H1 (cell line): ENCODE results near the gene STK16. TPM values are rescaled to one million over a fixed set of nuclear protein-coding genes. Genes with fewer than 3 reads are reported as not detected.
A peak's percentile ranks its signal among the peaks of the same experiment; 100 is the strongest.

Experiments used
- ASH2L ChIP-seq: fragments of 200-600, 300-600 bp; sonication (generic); IDR thresholded peaks from one replicate; pipeline ENCODE4 v1.7.1; 2017; ENCODE audit warnings: low read length
- BACH1 ChIP-seq: IDR thresholded peaks from 2 replicates; pipeline ENCODE4 v1.6.1; 2012; ENCODE audit warnings: low read length, improper control_type of control experiment
- BCL11A ChIP-seq, 2 experiments: IDR thresholded peaks; one replicate each; pipeline ENCODE4 v1.6.1; 2011; ENCODE audit warnings: low read depth in 2 of 2, low read length in 2 of 2, mild to moderate bottlenecking in 2 of 2
- CEBPB ChIP-seq: IDR thresholded peaks from 2 replicates; pipeline ENCODE4 v1.6.1; 2012; ENCODE audit warnings: low read depth, low read length
- CHD2 ChIP-seq: IDR thresholded peaks from 2 replicates; pipeline ENCODE4 v1.6.1; 2012; ENCODE audit warnings: low read length, improper control_type of control experiment
- CREB1 ChIP-seq: IDR thresholded peaks from 2 replicates; pipeline ENCODE4 v1.6.1; 2012; ENCODE audit warnings: inconsistent platforms
- E2F6 ChIP-seq: IDR thresholded peaks from 2 replicates; pipeline ENCODE4 v1.6.1; 2012; ENCODE audit warnings: inconsistent platforms
- EGR1 ChIP-seq: IDR thresholded peaks from 2 replicates; pipeline ENCODE4 v1.6.1; 2011; ENCODE audit warnings: low read depth, low read length, borderline replicate concordance
- EZH2 ChIP-seq: fragments of 200-600 bp; sonication (generic); IDR thresholded peaks from 2 replicates; pipeline ENCODE4 v1.7.1; 2012; ENCODE audit warnings: low read depth, mild to moderate bottlenecking, moderate library complexity, low read length, inconsistent platforms; ENCODE audit not compliant: severe bottlenecking
- GTF2F1 ChIP-seq: IDR thresholded peaks from 2 replicates; pipeline ENCODE4 v1.6.1; 2012; ENCODE audit warnings: low read depth, low read length, improper control_type of control experiment, borderline replicate concordance
- MAFK ChIP-seq: IDR thresholded peaks from 2 replicates; pipeline ENCODE4 v1.6.1; 2012; ENCODE audit warnings: low read depth, mild to moderate bottlenecking, improper control_type of control experiment, low read length
- PHF8 ChIP-seq: fragments of 200-600 bp; sonication (generic); conservative IDR thresholded peaks from 2 replicates; pipeline ENCODE4 v1.7.1; 2012; ENCODE audit warnings: low read depth, mild to moderate bottlenecking, inconsistent platforms, low read length, moderate library complexity
- POLR2A ChIP-seq, 2 experiments: IDR thresholded peaks; 1 replicate in 1 of 2; 2 replicates in 1 of 2; pipeline ENCODE4 v1.6.1; 2011; ENCODE audit warnings: low read depth in 2 of 2, low read length in 2 of 2, mild to moderate bottlenecking in 2 of 2; ENCODE audit errors: control extremely low read depth in 1 of 2
- POLR2AphosphoS5 ChIP-seq: IDR thresholded peaks from 2 replicates; pipeline ENCODE4 v1.6.1; 2011; ENCODE audit warnings: low read depth, low read length
- RFX5 ChIP-seq: IDR thresholded peaks from 2 replicates; pipeline ENCODE4 v1.6.1; 2011; ENCODE audit warnings: low read depth, low read length, improper control_type of control experiment, borderline replicate concordance
- RNF2 ChIP-seq: fragments of 200-900, 300-1000 bp; sonication (generic); IDR thresholded peaks from 2 replicates; pipeline ENCODE4 v1.7.1; 2016; ENCODE audit warnings: borderline replicate concordance, low read depth, mild to moderate bottlenecking, antibody characterized with exemption, low read length; ENCODE audit not compliant: poor library complexity, severe bottlenecking; ENCODE audit errors: missing control alignments
- RXRA ChIP-seq: IDR thresholded peaks from 2 replicates; pipeline ENCODE4 v1.6.1; 2011; ENCODE audit warnings: low read depth, mild to moderate bottlenecking, low read length, moderate library complexity; ENCODE audit not compliant: insufficient read depth
- SAP30 ChIP-seq: fragments of 300-600 bp; sonication (generic); IDR thresholded peaks from 2 replicates; pipeline ENCODE4 v1.7.1; 2012; ENCODE audit warnings: low read length, moderate library complexity, mild to moderate bottlenecking, inconsistent platforms; ENCODE audit not compliant: insufficient read depth, insufficient replicate concordance
- SIN3A ChIP-seq, 2 experiments: IDR thresholded peaks in 1 of 2; conservative IDR thresholded peaks in 1 of 2; 2 replicates each; pipeline ENCODE4 v1.6.1; 2011 to 2012; ENCODE audit warnings: low read length in 2 of 2, improper control_type of control experiment in 1 of 2, low read depth in 1 of 2, mild to moderate bottlenecking in 1 of 2
- SP1 ChIP-seq: IDR thresholded peaks from 2 replicates; pipeline ENCODE4 v1.6.1; 2011; ENCODE audit warnings: low read depth, low read length
- SRF ChIP-seq: IDR thresholded peaks from 2 replicates; pipeline ENCODE4 v1.6.1; 2011; ENCODE audit warnings: mild to moderate bottlenecking, low read depth, low read length, moderate library complexity
- TCF12 ChIP-seq: IDR thresholded peaks from 2 replicates; pipeline ENCODE4 v1.6.1; 2011; ENCODE audit warnings: low read depth, mild to moderate bottlenecking, low read length
- YY1 ChIP-seq: IDR thresholded peaks from 2 replicates; pipeline ENCODE4 v1.6.1; 2011; ENCODE audit warnings: low read depth, mild to moderate bottlenecking, low read length
- polyA plus RNA-seq, 7 experiments: library from polyadenylated mRNA; depleted of rRNA in 3 of 7; stranded (reverse) in 5 of 7; unstranded in 2 of 7; fragments of >200 nt in 5 of 7; fragments of 200-250 nt in 2 of 7; gene quantifications; 1 replicate in 5 of 7; 2 replicates in 1 of 7; 4 replicates in 1 of 7; pipeline versions ENCODE4 v1.2.1 to v1.2.3, GENCODE V29; 2011 to 2013; ENCODE audit warnings: missing spikeins in 2 of 7, mixed read lengths in 2 of 7
- total RNA-seq: library from RNA; stranded (reverse); fragmentation: NEBNext Ultra II Directional; extraction: Animal tissue kit (Norgen Biotek cat#: 25700); gene quantifications from 2 replicates; pipeline ENCODE4 v1.2.1, GENCODE V29; 2021

STK16 gene
- total and polyA plus RNA-seq, 2 of the 8 experiments (the other 6 are each of a cell fraction or from before 2014, with no cell fraction given): 21.3 to 51.4 TPM

GRCh38 chr2:219277703-219278654 lies 32.7 kb downstream of the STK16 start (continued):
- TF ChIP-seq CEBPB: no peak
- no peak for TF ChIP-seq BACH1
- no peak for TF ChIP-seq RFX5
- no peak for TF ChIP-seq RXRA
- no peak for TF ChIP-seq SAP30
- TF ChIP-seq PHF8: no peak
- TF ChIP-seq E2F6: no peak
- TF ChIP-seq ASH2L: peak; percentile 27
- no peak for TF ChIP-seq CHD2
- 0 out of 2 replicates have a peak, but pooled peaks have one; percentile 49 for TF ChIP-seq CREB1
- TF ChIP-seq TCF12: no peak
- 0 out of 4 replicates have a peak, but pooled peaks of 1 of the 2 experiments have one; percentile 36 for TF ChIP-seq SIN3A (conservative IDR thresholded peaks at IDR 0.05 in 1 of 2, IDR thresholded peaks at IDR 0.05 in 1 of 2; ENCODE audit: low read depth in 1 of 2, low read length in 2 of 2)
- TF ChIP-seq MAFK: 0 out of 2 replicates have a peak, but pooled peaks have one; percentile 6
- TF ChIP-seq EZH2: no peak
- TF ChIP-seq SP1: no peak
- TF ChIP-seq RNF2: no peak
- TF ChIP-seq SRF: no peak
- no peak for TF ChIP-seq EGR1
- no peak for TF ChIP-seq BCL11A (IDR thresholded peaks at IDR 0.05; ENCODE audit: low read depth in 2 of 2, low read length in 2 of 2)
- no peak for TF ChIP-seq GTF2F1
- TF ChIP-seq YY1: peak; percentile 64; the same call in 1 of the 2 replicates
- TF ChIP-seq POLR2AphosphoS5: no peak
- TF ChIP-seq POLR2A (IDR thresholded peaks at IDR 0.05; ENCODE audit: control extremely low read depth in 1 of 2, low read depth in 2 of 2, low read length in 2 of 2): peak in 1 of 2 experiments; percentile 46; a peak in 1 of 3 replicates
